ENCODE data around the gene PDIA6.

Gene PDIA6

DNA sequence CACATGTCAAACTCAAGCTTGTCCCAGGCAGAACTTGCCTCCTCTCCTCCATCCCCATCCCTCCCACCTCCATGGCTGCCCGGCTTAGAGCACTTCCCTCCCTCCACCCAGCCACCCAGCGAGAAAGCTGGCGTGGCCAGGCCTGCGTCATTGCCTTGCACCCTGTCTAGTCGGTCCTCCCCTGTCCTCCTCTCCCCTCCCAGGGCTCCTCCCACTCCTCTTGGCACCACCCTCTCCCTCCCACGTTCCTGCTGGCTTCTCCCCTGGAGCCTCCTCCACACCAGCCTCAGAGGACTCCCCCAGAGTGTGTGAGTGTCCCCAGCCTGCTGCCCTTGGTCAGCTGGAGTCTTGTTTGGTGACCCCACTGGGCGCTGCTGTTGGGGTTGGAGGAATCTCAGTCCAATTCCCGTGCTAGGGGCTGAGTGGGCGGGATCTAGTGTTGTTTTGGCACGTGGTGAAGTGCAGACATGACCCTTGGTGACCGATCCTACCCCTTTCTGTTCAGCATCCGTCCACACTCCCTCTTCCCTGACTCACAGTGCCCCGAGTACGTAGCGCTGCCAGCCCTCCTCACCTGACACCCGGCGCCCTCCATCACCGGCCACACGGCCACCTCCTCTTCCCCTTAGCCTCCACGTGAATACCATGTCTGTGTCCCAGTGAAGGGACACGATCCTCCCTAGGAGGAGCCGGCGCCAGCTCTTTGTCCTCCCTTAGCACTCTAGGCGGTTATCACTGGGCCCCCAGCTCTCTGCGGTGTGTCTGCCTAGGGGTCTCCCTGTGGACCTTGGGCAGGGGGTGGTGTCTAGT, 49.7 kb downstream of the PDIA6 start:
- no peak for DNase-seq

DNA sequence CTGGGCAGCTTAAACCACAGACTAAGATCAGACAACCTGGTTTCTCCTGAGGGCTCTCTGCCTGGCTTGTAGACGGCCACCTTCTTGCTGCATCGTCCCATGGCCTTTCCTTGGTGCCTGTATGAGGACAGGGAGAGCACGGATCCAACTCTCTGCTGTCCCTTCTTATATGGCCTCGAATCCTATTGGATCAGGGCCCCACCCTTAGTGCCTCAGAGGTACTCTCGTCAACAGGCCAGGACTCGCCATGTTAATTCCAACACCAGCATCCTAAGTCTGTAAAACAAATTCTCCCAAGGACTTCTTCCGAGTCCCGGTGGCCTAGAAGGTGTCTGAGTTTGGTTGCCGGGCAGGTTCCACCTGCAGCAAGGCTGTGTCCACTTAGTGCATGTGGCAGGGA, 51.0 kb downstream of the PDIA6 start:
- DNase-seq: no peak

DNA sequence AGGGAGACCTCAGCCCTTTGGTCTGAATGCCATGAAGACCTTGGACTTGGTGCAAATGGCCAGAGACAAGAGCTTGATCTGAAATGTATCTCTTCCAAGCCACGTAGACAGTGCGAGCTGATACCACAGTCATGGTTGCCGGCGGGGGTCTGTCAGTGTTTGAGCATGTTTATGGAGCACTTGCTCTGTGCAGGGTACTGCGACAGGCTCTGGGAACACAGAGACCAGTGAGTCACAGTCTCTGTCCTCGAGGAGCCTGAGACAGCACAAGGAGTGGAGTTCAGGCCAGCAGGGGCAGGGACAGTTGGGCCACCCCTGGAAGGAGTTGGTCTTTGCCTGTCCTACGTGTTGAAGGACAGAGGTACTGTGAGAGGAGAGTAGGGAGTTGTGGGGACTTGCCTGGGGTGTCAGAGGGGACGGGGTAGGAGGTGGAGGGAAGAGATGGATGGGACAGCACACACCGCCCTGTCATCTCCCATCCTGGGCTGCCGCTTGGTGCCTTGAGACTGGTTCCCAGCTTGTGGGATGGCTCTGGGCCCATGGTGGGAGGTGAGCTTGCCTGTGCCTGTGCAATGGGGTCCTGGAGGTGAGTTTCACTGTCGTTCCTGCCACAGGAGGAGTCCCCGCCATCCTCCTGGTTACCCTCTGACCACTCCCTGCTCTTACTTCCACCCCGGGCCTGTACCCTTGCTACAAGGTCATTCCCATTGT, 51.6 kb downstream of the PDIA6 start:
- no peak for DNase-seq

DNA sequence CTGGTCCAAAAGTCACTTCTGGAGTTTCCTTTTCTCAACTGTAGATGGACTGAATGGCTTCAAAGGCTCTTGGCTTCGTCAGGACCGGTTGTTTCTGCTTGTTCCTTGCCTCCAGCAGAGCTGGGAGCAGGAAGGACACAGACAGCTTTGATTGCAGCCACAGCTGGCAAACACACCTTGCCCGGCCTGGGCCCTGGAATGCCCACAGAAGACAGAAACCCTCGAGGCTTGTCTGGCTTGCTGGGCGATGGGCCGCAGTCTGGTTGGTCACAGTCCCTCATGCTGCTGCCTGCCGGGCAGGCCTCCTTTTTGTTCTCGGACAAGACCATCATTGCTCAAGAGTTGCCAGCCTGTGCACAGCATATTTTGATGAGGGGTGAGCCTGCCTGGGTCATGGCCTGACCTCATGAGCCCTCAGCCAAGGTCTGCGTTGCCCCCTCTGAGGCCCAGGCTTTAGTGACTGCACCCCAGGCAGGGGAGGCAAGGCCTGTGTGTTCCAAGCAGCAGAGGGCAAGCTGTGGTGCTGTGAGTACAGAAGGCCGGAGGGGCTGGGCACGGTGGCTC, 53.4 kb downstream of the PDIA6 start:
- no peak for DNase-seq

DNA sequence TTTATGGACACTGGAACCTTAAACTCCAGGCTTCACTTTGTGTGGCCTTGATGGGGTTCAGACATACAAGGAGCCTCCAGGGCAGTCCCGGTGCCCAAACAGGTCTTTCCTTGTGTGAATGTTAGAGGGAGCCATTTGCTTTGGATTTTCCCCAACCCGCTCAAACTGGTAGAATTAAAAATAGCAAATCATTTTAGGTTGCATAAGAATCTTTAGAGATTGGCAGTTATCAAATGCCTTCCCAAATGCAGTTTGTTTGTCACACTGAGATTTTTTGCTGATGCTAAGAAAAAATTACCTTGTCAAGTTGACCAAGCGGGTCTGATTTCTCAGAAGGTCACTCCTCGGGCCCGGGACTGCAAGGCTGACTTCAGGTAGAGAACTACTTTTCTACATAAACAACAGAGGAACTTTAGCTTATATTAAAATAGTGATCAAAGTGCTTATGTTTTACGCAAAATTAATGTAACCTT, 54.7 kb downstream of the PDIA6 start:
- DNase-seq: no peak

DNA sequence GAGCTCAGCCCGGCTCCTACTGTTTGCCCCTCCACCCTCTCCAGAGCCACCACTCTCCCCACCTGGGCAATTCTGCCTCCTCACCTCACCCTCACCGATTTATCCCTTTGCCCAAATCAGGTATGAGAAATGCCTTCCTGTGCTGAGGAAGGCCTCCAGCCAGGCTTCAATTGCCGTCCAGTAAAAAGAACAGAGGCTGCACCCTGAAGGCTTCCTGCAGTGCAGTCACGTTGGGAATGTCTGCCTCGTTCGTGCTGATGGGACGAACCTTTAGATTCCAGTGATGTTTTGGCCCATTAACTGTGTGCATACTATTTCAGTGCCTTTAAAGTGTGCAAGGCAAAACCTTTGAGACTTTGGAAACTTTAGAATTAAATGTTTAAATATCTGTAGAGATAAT, 57.0 kb downstream of the PDIA6 start:
- DNase-seq: no peak

DNA sequence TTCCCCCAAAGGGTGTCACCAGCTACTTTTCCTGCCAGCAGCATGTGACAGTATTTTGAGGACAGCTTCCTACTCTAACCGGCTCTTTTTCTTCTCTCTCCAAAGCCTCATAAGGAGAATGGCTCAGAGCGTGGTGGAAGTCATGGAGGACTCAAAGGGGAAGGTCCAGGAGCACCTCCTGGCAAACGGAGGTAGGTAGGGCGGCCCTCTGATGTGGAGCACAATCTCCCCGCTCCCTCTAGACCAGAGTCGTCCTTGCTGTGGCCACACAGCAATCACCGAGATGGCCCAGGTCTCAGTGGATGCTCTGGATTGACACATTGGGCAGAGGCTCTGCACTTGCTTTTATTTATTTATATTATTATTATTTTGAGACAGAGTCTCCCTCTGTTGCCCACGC, 58.7 kb downstream of the PDIA6 start:
- no peak for DNase-seq

DNA sequence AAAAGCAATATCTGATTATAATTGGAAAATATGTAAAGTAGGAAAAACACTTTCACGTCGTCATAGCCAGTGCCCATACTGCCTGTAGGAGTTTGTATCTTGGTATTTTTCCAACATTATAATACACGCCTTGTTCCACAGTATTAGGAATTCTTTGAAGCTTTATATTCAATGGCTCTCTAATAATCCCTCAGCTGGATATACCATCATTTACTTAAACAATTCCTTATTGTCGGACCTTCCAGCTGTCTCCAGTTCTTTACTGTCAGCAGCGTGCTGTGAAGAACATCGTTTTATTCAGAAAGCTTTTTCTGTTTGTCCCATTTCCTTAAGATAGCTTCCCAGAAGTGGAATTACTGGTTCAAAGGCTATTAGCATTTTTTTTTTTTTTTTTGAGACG, 59.4 kb downstream of the PDIA6 start:
- DNase-seq: no peak

DNA sequence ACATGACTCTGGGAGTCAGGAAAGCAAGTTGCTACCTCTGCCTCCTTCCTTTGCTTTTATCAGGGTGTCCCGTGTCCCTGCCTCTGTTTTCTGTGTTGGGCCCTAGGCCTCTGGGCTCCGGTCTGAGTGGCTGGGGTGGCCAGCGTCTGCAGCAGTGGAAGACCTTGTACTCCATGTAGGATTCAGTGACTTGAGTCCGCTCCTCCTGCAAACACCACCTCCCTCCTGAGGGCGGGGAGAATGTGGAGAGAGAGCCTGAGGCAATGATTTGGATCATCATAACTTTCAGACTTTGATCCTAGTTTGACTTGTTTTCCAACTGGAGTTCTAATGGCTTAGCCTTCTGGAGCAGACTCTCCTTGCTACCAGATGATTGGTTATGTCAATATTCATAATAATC, 60.3 kb downstream of the PDIA6 start:
- DNase-seq: no peak

DNA sequence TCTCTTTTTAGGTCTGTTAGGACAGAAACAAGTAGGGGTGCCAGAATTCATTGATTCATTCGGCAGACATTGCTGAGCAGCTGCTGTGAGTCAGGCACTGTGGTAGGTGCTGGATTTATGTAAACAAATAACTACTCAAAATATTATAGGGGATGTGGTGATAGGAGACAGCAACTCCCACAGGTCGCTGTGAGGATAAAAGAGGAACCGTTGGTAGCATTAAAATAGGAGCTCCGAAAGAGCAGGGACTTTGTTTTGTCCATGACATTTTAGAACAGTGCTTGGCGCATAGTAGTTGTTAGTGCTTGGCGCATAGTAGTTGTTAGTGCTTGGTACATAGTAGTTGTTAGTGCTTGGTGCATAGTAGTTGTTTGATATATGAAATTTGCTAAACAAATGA, 62.0 kb downstream of the PDIA6 start:
- no peak for DNase-seq

DNA sequence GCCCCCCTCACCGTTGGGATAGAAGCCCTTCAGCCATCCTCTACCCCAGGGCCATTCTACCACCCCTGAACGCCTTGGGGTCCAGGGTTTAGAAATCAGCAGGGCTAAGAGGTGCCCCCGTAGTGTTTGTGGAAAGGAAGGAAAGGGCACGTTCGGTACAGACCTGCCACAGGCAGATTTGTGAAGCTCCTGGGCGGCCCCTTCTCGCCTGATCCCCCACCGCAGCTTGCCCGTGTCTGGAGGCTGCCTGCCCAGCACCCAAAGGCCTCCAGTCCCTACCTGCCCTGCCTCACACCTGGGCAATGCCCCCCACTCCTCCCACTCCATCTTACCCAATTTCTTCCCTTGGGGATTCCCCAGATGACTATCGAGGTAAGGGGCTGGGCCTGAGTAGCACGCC, 69.9 kb downstream of the PDIA6 start:
- DNase-seq: no peak

DNA sequence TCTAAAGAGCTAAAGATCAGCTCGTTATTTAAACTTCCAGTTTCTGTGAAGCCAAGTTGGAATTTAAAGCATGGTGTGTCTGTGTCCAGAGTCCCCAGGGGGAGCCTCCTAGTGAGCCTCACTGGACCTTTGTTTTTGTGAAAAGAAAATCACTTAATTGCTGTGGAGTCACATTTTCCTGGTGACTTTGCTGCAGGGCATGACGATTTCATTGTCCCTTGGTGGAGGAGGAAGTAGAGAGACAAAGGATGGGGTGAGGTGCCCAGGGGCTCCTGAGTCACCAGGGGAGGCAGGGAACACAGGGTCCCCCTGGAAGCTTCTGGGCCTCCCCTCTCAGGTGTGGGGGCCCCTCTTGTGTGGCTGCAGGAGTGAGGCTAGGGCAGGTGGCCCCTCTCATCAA, 71.4 kb downstream of the PDIA6 start:
- DNase-seq: no peak

DNA sequence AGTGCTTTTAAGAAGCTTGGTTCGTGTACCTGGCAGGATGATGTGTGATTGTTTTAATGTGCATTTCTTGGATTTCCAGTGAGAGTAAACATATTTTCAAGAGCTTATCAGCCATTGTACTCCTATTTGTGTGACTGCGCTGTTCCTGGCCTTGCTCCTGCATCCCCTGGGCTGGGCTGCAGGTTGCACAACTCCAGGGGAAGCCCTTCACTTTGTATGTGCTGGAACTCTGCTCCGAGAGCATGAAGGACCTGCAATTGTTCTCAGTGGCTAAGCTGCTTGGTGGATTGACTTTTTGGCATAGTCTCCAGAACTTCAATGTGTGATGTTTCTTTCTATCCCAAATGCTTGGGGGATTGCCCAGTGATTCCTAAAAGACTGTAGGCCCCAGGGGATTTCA, 72.4 kb downstream of the PDIA6 start:
- DNase-seq: no peak

DNA sequence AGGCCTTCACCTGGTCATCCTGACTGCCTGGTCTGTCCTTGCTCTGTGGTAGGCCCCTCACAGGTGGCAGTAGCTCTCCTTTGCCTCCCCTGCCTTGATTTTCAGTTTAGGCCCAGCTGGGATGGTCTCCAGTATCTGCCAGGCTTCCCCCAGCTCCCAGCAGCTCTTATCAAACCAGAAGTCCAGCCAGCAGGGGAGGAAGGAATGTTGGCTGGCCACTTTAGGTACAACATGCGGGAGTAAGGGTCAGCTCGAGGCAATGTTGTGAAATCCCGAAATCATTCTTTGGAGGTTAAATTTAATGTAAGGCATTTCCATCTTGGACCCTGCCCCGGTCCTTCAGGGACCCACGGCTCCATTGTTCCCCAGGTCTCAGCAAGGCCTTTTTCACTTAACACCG, 74.4 kb downstream of the PDIA6 start:
- no peak for DNase-seq

DNA sequence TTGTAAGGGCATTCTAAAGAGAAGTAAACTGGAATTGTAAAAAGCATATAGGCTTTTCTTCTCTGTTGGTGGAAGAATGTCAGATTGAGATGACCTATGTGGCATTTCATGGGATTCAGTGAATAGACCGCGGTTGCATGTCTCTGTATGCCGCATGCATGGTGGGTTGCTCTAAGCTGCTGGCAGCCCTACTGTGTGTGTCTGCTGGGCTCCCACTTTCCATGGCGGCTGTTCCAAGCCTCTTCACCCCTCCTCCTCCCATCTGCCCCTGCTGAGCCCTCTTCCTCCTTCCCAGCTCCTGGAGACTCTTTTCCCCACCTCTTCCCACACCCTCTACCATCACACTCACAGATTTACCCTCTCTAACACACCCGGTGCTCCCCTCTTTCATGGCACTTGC, 78.6 kb downstream of the PDIA6 start:
- no peak for DNase-seq

DNA sequence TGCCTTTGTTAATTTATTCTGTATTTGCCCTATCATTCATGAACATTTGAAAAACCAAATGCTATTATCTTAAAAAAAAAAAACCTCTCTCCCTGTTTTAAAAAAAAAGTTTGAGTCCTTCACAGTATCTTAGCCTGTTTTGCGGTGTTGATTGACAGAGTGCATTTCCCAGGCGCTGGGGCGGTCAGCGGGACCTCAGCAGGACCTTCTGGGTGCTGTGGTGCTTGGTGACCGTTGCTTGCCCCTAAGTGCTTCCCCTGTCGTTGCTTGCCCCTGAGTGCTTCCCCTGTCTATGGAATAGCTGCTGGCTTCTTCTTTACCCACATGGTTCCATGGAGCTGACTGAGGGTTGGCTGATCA, 79.0 kb downstream of the PDIA6 start:
- no peak for DNase-seq

Data from NCI-H446 (cell line).